Measurements from ENCODE around the gene TACC3. TPM values are rescaled to one million over a fixed set of nuclear protein-coding genes. Genes with fewer than 3 reads are reported as not detected.
A peak's percentile ranks its signal among the peaks of the same experiment; 100 is the strongest.

The TACC3 gene
- total RNA-seq, 5 donors from 2014 or later (not counting 1 experiment from before 2014, with no cell fraction given), result 100 to 138 (median 127) TPM

DNA sequence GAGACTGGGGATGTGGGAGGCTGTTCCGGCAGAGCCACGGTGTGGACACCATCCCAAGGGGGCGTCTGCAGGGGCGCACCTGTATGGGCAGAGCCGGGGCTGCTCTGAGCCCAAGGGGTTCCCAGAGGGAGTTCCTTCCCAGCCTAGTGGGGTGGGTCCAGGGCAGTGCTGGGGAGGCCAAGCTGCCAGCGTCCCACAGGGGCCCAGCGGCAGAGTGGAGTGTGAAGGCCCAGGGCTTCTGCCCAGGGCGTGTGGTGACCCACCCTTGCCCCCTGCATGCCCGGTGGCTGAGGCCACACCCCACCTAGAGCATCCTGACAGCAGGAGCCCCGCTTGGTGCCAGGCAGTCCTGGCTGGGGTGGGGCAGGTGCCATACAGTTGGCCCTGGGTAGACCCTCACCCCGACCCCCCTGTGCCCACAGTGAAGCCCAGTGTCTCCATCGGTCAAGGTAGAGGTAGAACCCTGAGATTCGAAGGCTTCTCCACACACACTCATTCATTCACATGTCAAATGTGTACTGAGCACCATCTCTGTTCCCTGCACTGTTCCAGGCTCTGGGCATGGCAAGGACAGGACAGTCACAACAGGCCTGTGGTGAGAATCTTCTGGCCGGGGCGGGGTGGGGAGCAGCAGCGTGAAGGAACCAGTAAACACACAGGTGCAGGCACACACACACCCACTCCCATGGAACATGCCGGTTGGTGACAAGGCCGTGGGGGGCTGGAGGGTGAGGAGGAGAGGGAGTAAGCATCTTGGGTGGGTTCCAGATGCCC lies 29.2 kb downstream of the TACC3 start:
- Mint-ChIP-seq H3K4me1 (peaks cover 0 to 5% (median 0%) of the 10 kb centered on the region in 3 donors), H3K4me3 (no peak overlapping the region), H3K27me3 (peaks cover 0 to 2% of the 10 kb centered on the region in 2 donors), H3K9me3 (no peaks in the 10 kb centered on the region), H3K36me3 (no peaks in the 10 kb centered on the region), H3K27ac (no peak overlapping the region)
- POLR2A ChIA-PET, result no interaction called here
- Histone ChIP-seq H3K36me3 (ENCODE audit: control insufficient read depth in 2 of 2, extremely low read depth in 1 of 2, insufficient read depth in 1 of 2, low read length in 1 of 2) (no peaks in the 10 kb centered on the region), H3K9me3 (no peaks in the 10 kb centered on the region), H3K27ac (ENCODE audit: low read length) (no peak overlapping the region), H3K4me3 (ENCODE audit: control insufficient read depth in 1 of 2, extremely low read depth in 1 of 2, low read length in 1 of 2) (no peak overlapping the region), H3K4me1 (ENCODE audit: control insufficient read depth in 1 of 2, extremely low read depth in 1 of 2, insufficient read depth in 2 of 2, low read length in 2 of 2) (peaks cover 9 to 33% of the 10 kb centered on the region in 2 experiments), H3K27me3 (replicated peaks in 1 of 2; ENCODE audit: control insufficient read depth in 2 of 2, extremely low read depth in 1 of 2, insufficient read depth in 2 of 2, low read length in 1 of 2) (peaks cover 0 to 34% of the 10 kb centered on the region in 2 experiments)
- DNase-seq (no peak), ATAC-seq (replicated peaks in 1 of 4) (no peak)
- WGBS (ENCODE audit: insufficient coverage), result 89% methylated on average over 10 of the region's 18 CpGs
- CTCF ChIA-PET, result interaction anchor here in 1 of 2 donors (0.6 kb wide), 1 partner anchor 571 kb away, joined by 8 read pairs; no protein-coding TSS in a partner anchor

DNA sequence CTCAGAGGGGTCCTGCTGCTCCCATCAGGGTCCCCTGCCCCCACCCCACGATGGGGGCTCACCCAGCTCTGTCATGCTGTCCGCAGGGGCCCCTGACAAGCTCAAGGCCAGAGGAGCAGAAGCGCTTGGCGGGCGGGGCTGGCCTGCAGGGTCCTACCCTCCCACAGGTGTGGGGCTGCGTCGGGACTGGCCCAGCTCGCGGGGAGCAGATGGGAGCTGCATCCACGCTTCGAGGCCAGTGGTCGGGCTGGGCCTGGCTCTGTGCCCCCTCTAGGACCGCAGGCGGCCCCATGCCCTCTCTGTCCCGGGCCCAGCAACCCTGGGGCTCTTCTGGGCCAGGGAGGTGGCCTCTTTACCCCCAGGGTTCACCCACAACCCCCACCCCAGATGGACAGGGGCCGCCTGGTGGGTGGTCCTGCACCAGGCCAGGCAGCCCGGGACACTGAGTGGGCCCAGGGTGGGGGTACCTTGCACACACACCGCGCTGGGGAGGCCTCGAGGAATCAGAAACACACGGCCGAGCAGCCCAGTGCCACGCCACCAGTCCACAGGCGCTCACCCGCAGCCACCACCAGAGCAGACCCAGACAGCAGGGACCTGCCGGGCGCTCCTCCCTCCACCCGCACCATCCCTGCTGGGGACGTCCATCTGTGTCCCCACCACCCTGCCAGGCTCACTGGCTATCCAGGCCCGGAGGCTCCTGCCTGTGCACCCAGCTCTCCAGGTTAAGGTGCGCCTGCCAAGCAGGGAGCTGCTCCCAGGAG lies 30.0 kb downstream of the TACC3 start:
- POLR2A ChIA-PET, result no interaction called here
- 89% methylated on average over 27 of the region's 31 CpGs for WGBS (ENCODE audit: insufficient coverage)

DNA sequence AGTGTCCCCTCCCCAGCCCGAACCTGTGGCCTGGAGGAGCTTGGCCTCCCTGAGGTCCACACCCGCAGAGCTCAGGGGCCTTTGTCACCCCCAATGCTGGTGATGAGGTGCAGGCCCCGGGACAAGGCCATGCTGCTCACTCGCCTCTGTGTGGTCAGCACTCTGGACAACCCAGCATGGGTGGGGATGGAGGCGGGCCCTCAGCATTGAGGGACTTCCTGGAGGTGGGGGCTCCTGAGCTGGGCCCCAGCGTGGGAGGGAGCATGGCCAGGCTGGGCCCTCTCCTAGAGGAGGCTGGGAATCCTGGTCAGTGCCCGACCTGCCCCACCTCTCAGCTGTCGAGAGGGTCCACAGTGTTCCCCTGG lies 30.6 kb downstream of the TACC3 start:
- ChIA-PET POLR2A (no interaction called here), CTCF (interaction anchor here (0.5 to 0.6 kb wide), 2 partner anchors 16 to 203 kb away, joined by 3 read pairs; no protein-coding TSS in a partner anchor)
- Histone ChIP-seq H3K27me3 (replicated peaks in 1 of 2; ENCODE audit: control insufficient read depth in 2 of 2, extremely low read depth in 1 of 2, insufficient read depth in 2 of 2, low read length in 1 of 2) (peaks cover 0 to 34% of the 10 kb centered on the region in 2 experiments), H3K4me3 (ENCODE audit: control insufficient read depth in 1 of 2, extremely low read depth in 1 of 2, low read length in 1 of 2) (no peak overlapping the region), H3K4me1 (ENCODE audit: control insufficient read depth in 1 of 2, extremely low read depth in 1 of 2, insufficient read depth in 2 of 2, low read length in 2 of 2) (peaks cover 9 to 25% of the 10 kb centered on the region in 2 experiments), H3K27ac (ENCODE audit: low read length) (no peak overlapping the region), H3K9me3 (no peaks in the 10 kb centered on the region), H3K36me3 (ENCODE audit: control insufficient read depth in 2 of 2, extremely low read depth in 1 of 2, insufficient read depth in 1 of 2, low read length in 1 of 2) (no peaks in the 10 kb centered on the region)
- Mint-ChIP-seq H3K27ac (no peak overlapping the region), H3K36me3 (no peaks in the 10 kb centered on the region), H3K4me3 (no peak overlapping the region), H3K4me1 (peaks cover 0 to 5% (median 0%) of the 10 kb centered on the region in 3 donors), H3K27me3 (peaks cover 0 to 2% of the 10 kb centered on the region in 2 donors), H3K9me3 (no peaks in the 10 kb centered on the region)
- DNase-seq (no peak), ATAC-seq (replicated peaks in 1 of 4) (no peak)
- WGBS (ENCODE audit: insufficient coverage), result 82% methylated on average over 8 of the region's 8 CpGs

More for the DNA sequence above, 30.0 kb downstream of the TACC3 start:
- no peaks in the 10 kb centered on the region for H3K9me3 Mint-ChIP-seq
- Histone ChIP-seq H3K27me3 (replicated peaks in 1 of 2; ENCODE audit: control insufficient read depth in 2 of 2, extremely low read depth in 1 of 2, insufficient read depth in 2 of 2, low read length in 1 of 2) (peaks cover 0 to 34% of the 10 kb centered on the region in 2 experiments), H3K4me1 (ENCODE audit: control insufficient read depth in 1 of 2, extremely low read depth in 1 of 2, insufficient read depth in 2 of 2, low read length in 2 of 2) (peaks cover 9 to 28% of the 10 kb centered on the region in 2 experiments), H3K36me3 (ENCODE audit: control insufficient read depth in 2 of 2, extremely low read depth in 1 of 2, insufficient read depth in 1 of 2, low read length in 1 of 2) (no peaks in the 10 kb centered on the region), H3K9me3 (no peaks in the 10 kb centered on the region), H3K4me3 (ENCODE audit: control insufficient read depth in 1 of 2, extremely low read depth in 1 of 2, low read length in 1 of 2) (no peak overlapping the region), H3K27ac (ENCODE audit: low read length) (no peak overlapping the region)
- H3K4me1 Mint-ChIP-seq, result peaks cover 0 to 5% (median 0%) of the 10 kb centered on the region in 3 donors
- ATAC-seq (replicated peaks in 1 of 4) (no peak), DNase-seq (no peak)
- H3K27ac Mint-ChIP-seq, result no peak overlapping the region
- peaks cover 0 to 2% of the 10 kb centered on the region in 2 donors for H3K27me3 Mint-ChIP-seq
- no peak overlapping the region for H3K4me3 Mint-ChIP-seq
- CTCF ChIA-PET, result interaction anchor here (0.5 to 0.6 kb wide), 3 partner anchors 9 to 202 kb away, joined by 3 to 6 read pairs (median 3); no protein-coding TSS in a partner anchor
- H3K36me3 Mint-ChIP-seq, result no peaks in the 10 kb centered on the region

DNA sequence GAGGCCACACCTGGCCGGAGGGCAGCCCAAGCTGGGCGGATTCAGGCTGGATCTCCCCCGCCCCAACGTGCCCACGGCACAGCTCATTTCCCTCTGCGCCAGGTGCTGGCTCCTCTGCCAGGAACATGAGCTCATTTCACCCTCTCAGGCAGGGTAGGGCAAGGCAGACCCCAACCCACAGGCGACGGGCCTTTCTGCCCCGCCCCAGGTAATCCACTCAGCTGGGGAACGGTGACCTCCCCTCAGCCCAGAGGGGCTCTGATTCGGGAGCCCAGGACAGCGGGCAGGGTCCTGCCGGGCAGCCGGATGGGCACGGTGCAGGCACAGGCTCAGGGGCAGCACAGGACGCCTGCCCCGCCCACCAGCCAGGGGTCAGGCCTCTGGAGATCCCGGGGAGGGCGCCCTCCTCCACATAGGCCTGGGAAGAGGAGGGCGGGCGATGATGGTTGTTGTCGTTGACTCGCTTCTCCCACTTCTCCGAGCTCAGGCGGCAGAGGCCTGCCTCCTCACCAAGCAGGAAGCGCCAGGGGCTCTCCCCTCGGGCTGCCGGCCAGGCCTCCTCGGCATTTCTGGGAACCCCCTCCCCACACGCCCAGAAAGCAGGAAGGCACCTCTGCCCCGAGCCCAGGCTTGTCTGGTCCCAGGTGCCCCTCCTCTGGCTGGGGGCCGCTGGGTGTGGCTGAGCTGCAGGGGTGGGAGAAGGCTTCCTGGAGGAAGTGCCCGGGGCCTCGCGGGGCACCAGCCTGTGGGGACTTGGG lies 31.1 kb downstream of the TACC3 start:
- DNase-seq (peak in 5 of 35 experiments; percentile 9 to 25 (median 16)), ATAC-seq (replicated peaks in 1 of 4) (peak in 1 of 4 experiments; percentile 39)
- Mint-ChIP-seq H3K36me3 (no peaks in the 10 kb centered on the region), H3K4me3 (no peak overlapping the region), H3K27me3 (peaks cover 0 to 2% of the 10 kb centered on the region in 2 donors), H3K27ac (no peak overlapping the region), H3K4me1 (peaks cover 0 to 5% (median 0%) of the 10 kb centered on the region in 3 donors), H3K9me3 (no peaks in the 10 kb centered on the region)
- Histone ChIP-seq H3K4me1 (ENCODE audit: control insufficient read depth in 1 of 2, extremely low read depth in 1 of 2, insufficient read depth in 2 of 2, low read length in 2 of 2) (peaks cover 9 to 25% of the 10 kb centered on the region in 2 experiments), H3K36me3 (ENCODE audit: control insufficient read depth in 2 of 2, extremely low read depth in 1 of 2, insufficient read depth in 1 of 2, low read length in 1 of 2) (no peaks in the 10 kb centered on the region), H3K4me3 (ENCODE audit: control insufficient read depth in 1 of 2, extremely low read depth in 1 of 2, low read length in 1 of 2) (no peak overlapping the region), H3K27ac (ENCODE audit: low read length) (no peak overlapping the region), H3K9me3 (no peaks in the 10 kb centered on the region), H3K27me3 (replicated peaks in 1 of 2; ENCODE audit: control insufficient read depth in 2 of 2, extremely low read depth in 1 of 2, insufficient read depth in 2 of 2, low read length in 1 of 2) (peaks cover 0 to 34% of the 10 kb centered on the region in 2 experiments)
- ChIA-PET POLR2A (no interaction called here), CTCF (interaction anchor here (0.5 to 0.6 kb wide), 3 partner anchors 15 to 204 kb away, joined by 3 read pairs; no protein-coding TSS in a partner anchor)
- WGBS (ENCODE audit: insufficient coverage), result 61% methylated on average over 17 of the region's 35 CpGs

DNA sequence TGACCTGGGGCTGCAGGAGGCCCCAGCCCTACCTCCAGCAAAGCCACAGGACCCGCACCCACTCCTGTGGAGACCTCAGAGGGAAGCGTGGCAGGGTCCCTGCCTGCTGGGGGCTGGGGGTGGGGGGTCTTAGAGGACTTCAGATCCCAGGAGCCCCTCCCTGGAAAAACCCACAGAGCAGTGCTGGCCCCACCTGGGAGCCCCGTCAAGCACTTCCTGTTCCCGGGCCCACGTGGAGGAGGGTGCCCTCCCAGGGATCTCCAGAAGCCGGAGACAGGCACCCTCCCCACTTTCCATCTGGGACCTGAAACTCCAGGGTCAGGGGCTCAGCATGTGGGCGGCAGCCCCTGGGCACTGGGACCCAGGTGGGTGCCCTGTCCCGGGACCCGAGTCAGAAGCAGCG lies 32.0 kb downstream of the TACC3 start:
- Histone ChIP-seq H3K36me3 (ENCODE audit: control insufficient read depth in 2 of 2, extremely low read depth in 1 of 2, insufficient read depth in 1 of 2, low read length in 1 of 2) (no peaks in the 10 kb centered on the region), H3K27me3 (replicated peaks in 1 of 2; ENCODE audit: control insufficient read depth in 2 of 2, extremely low read depth in 1 of 2, insufficient read depth in 2 of 2, low read length in 1 of 2) (peaks cover 0 to 30% of the 10 kb centered on the region in 2 experiments), H3K27ac (ENCODE audit: low read length) (no peak overlapping the region), H3K4me1 (ENCODE audit: control insufficient read depth in 1 of 2, extremely low read depth in 1 of 2, insufficient read depth in 2 of 2, low read length in 2 of 2) (peaks cover 9 to 24% of the 10 kb centered on the region in 2 experiments), H3K9me3 (no peaks in the 10 kb centered on the region), H3K4me3 (ENCODE audit: control insufficient read depth in 1 of 2, extremely low read depth in 1 of 2, low read length in 1 of 2) (no peak overlapping the region)
- POLR2A ChIA-PET, result no interaction called here
- WGBS (ENCODE audit: insufficient coverage), result 95% methylated on average over 4 of the region's 10 CpGs
- H3K4me3 Mint-ChIP-seq, result no peak overlapping the region
- DNase-seq (no peak), ATAC-seq (replicated peaks in 1 of 4) (no peak)
- H3K4me1 Mint-ChIP-seq, result peaks cover 0 to 5% (median 0%) of the 10 kb centered on the region in 3 donors
- no peak overlapping the region for H3K27ac Mint-ChIP-seq
- H3K27me3 Mint-ChIP-seq, result peaks cover 0 to 2% of the 10 kb centered on the region in 2 donors
- H3K36me3 Mint-ChIP-seq, result no peaks in the 10 kb centered on the region
- CTCF ChIA-PET, result no interaction called here
- no peaks in the 10 kb centered on the region for H3K9me3 Mint-ChIP-seq
